GM03348 (cell line): ENCODE measurements around the gene BICRA.
"Not testable (repeated sequence)": the region's sequence is repeated elsewhere in the genome, so short reads cannot be mapped to it uniquely, and the experiment has no call there.

Experiments
- DNase-seq: peaks from one replicate; pipeline ENCODE4 v3.0.0; 2012; ENCODE audit warnings: low spot score

BICRA gene

GRCh38 chr19:47608969-47609905 lies at the start of gene BICRA:
Gene BICRA, plus strand, starts transcription at chr19:47609134. Its CDS starts 64,441 bp downstream, at chr19:47673575.
- peak; percentile 95 for DNase-seq

- DNase-seq: no peak
Observed at GRCh38 chr19:47560999-47561398, 47.9 kb upstream of the BICRA start.

GRCh38 chr19:47561440-47562057 lies 47.4 kb upstream of the BICRA start:
- no peak for DNase-seq

- DNase-seq: no peak
Observed at GRCh38 chr19:47564081-47564480, 44.9 kb upstream of the BICRA start.

- DNase-seq: no peak
Observed at GRCh38 chr19:47569331-47569730, 39.6 kb upstream of the BICRA start.

GRCh38 chr19:47572635-47573034 lies 36.3 kb upstream of the BICRA start:
- DNase-seq: no peak

GRCh38 chr19:47573071-47574026 lies 35.6 kb upstream of the BICRA start, which contains the start of gene ZNF541:
Gene ZNF541, minus strand, starts transcription at chr19:47573148. Its CDS starts 17,292 bp downstream, at chr19:47555856.
- DNase-seq: peak; percentile 86

- DNase-seq: no peak
Observed at GRCh38 chr19:47580397-47580796, 28.5 kb upstream of the BICRA start.

GRCh38 chr19:47581605-47582319 lies 27.2 kb upstream of the BICRA start:
- DNase-seq: no peak

GRCh38 chr19:47582320-47582909 lies 26.5 kb upstream of the BICRA start:
- peak; percentile 51 for DNase-seq

- DNase-seq: not testable (repeated sequence)
Observed at GRCh38 chr19:47583161-47583560, 25.8 kb upstream of the BICRA start.

GRCh38 chr19:47587295-47587694 lies 21.6 kb upstream of the BICRA start:
- no peak for DNase-seq

GRCh38 chr19:47589824-47590223 lies 19.1 kb upstream of the BICRA start:
- DNase-seq: no peak

- no peak for DNase-seq
Observed at GRCh38 chr19:47593860-47594259, 15.1 kb upstream of the BICRA start.

GRCh38 chr19:47595944-47596343 lies 13.0 kb upstream of the BICRA start:
- DNase-seq: no peak

- DNase-seq: peak; percentile 93
Observed at GRCh38 chr19:47598407-47599349, 10.3 kb upstream of the BICRA start.

- not testable (repeated sequence) for DNase-seq
Observed at GRCh38 chr19:47599671-47600245, 9.2 kb upstream of the BICRA start.

GRCh38 chr19:47600246-47601179 lies 8.4 kb upstream of the BICRA start:
- peak; percentile 99 for DNase-seq
